HG02852 (cell line): ENCODE measurements around the gene CILP2.

Experiments
- ATAC-seq: cut with Tn5 transposase; IDR thresholded peaks from one replicate; pipeline ENCODE4 v1.9.1; 2021; ENCODE audit warnings: mild to moderate bottlenecking, moderate library complexity; ENCODE audit not compliant: unreplicated experiment

CILP2 gene

GRCh38 chr19:19529783-19530422 lies 8.2 kb upstream of the CILP2 start:
- no peak for ATAC-seq

- no peak for ATAC-seq
Observed at GRCh38 chr19:19530423-19530804, 7.7 kb upstream of the CILP2 start.

GRCh38 chr19:19530889-19531288 lies 7.2 kb upstream of the CILP2 start:
- ATAC-seq, result no peak

GRCh38 chr19:19531951-19532805 lies 5.9 kb upstream of the CILP2 start:
- no peak for ATAC-seq

- ATAC-seq, result no peak
Observed at GRCh38 chr19:19532806-19533701, 5.0 kb upstream of the CILP2 start.

GRCh38 chr19:19533841-19534240 lies 4.2 kb upstream of the CILP2 start:
- no peak for ATAC-seq

GRCh38 chr19:19534556-19535265 lies 3.4 kb upstream of the CILP2 start:
- no peak for ATAC-seq

GRCh38 chr19:19535311-19536191 lies 2.5 kb upstream of the CILP2 start:
- ATAC-seq, result no peak

GRCh38 chr19:19537075-19538048 lies 703 bp upstream of the CILP2 start:
- ATAC-seq, result no peak

GRCh38 chr19:19538785-19539166 lies 711 bp downstream of the CILP2 start:
- ATAC-seq, result no peak

GRCh38 chr19:19539698-19540063 lies 1.6 kb downstream of the CILP2 start:
- ATAC-seq, result no peak

- no peak for ATAC-seq
Observed at GRCh38 chr19:19540064-19540714, 2.1 kb downstream of the CILP2 start.

- no peak for ATAC-seq
Observed at GRCh38 chr19:19540715-19541515, 2.9 kb downstream of the CILP2 start.

- ATAC-seq, result no peak
Observed at GRCh38 chr19:19541616-19542015, 3.6 kb downstream of the CILP2 start.

GRCh38 chr19:19542507-19542906 lies 4.4 kb downstream of the CILP2 start:
- no peak for ATAC-seq

GRCh38 chr19:19543101-19543500 lies 5.0 kb downstream of the CILP2 start:
- no peak for ATAC-seq

GRCh38 chr19:19543640-19544039 lies 5.6 kb downstream of the CILP2 start:
- ATAC-seq, result no peak
